ENCODE results near the gene LILRB5. TPM values are rescaled to one million over a fixed set of nuclear protein-coding genes. Genes with fewer than 3 reads are reported as not detected.
"Not testable (repeated sequence)": the region's sequence is repeated elsewhere in the genome, so short reads cannot be mapped to it uniquely, and the experiment has no call there.

The LILRB5 gene
- total and polyA plus RNA-seq, 2 of the 8 experiments (the other 6 are each of a cell fraction or from before 2014, with no cell fraction given) = 0.05 TPM; not detected in 1

- FAIRE-seq; H4K20me1 ChIP-seq (replicated peaks in 1 of 2; ENCODE audit: control insufficient read depth in 1 of 2, insufficient read depth in 2 of 2, low read length in 2 of 2); H3K27ac ChIP-seq (ENCODE audit: low read depth, low read length); H2BK120ac ChIP-seq (replicated peaks; ENCODE audit: low read depth, low read length); H3K23me2 ChIP-seq (ENCODE audit: low read depth, low read length); DNase-seq (ENCODE audit: low read depth in 1 of 2, low spot score in 2 of 2); H3K14ac ChIP-seq (ENCODE audit: insufficient read length); H2BK12ac ChIP-seq (ENCODE audit: low read depth, low read length); H3K79me2 ChIP-seq (ENCODE audit: control insufficient read depth in 1 of 2, insufficient read depth in 2 of 2, low read length in 2 of 2); H4K8ac ChIP-seq (ENCODE audit: extremely low read depth, insufficient read depth, low read length); H3K18ac ChIP-seq (ENCODE audit: extremely low read depth, low read length); H3K4me1 ChIP-seq (replicated peaks in 1 of 4; ENCODE audit: control insufficient read depth in 3 of 4, insufficient read depth in 4 of 4, low read length in 3 of 4); H3K4me2 ChIP-seq (ENCODE audit: insufficient read depth in 1 of 2, low read depth in 2 of 2, low read length in 2 of 2); H2BK20ac ChIP-seq (ENCODE audit: low read length); H3K79me1 ChIP-seq (ENCODE audit: low read depth, low read length); H3K9ac ChIP-seq (replicated peaks in 1 of 4; ENCODE audit: extremely low read depth in 1 of 4, low read depth in 3 of 4, low read length in 3 of 4); H2BK5ac ChIP-seq (ENCODE audit: low read depth, low read length); H3K27me3 ChIP-seq (replicated peaks in 1 of 4; ENCODE audit: control insufficient read depth in 3 of 4, extremely low read depth in 1 of 4, insufficient read depth in 3 of 4, low read length in 3 of 4); H3K4me3 ChIP-seq (ENCODE audit: extremely low read depth in 1 of 4, insufficient read depth in 2 of 4, low read depth in 3 of 4, low read length in 4 of 4); H2AFZ ChIP-seq (ENCODE audit: low read length); H3K23ac ChIP-seq (ENCODE audit: insufficient read length); H3K9me3 ChIP-seq (ENCODE audit: insufficient read depth in 2 of 2, low read depth in 1 of 2, low read length in 1 of 2); H2BK15ac ChIP-seq (ENCODE audit: low read length); H4K5ac ChIP-seq (ENCODE audit: insufficient read length, low read depth, low read length); H2AK5ac ChIP-seq (ENCODE audit: low read depth, low read length); H3K36me3 ChIP-seq (ENCODE audit: control insufficient read depth in 2 of 4, insufficient read depth in 4 of 4, low read length in 3 of 4); H4K91ac ChIP-seq (replicated peaks; ENCODE audit: insufficient read length, low read length); H3K4ac ChIP-seq (replicated peaks; ENCODE audit: insufficient read length, low read depth, low read length); H3K56ac ChIP-seq (replicated peaks; ENCODE audit: insufficient read length, low read depth, low read length): not testable (repeated sequence)
- ChIA-PET POLR2A (ENCODE audit: partially characterized antibody) (interaction anchor here (0.6 to 1.3 kb wide), 3 partner anchors 76 to 163 kb away, joined by 3 to 4 read pairs (median 3); partner anchors contain the start of genes PRPF31, RPS9 and TFPT), CTCF (ENCODE audit: partially characterized antibody) (interaction anchor here (1.0 to 5.9 kb wide), 3 partner anchors 12 to 81 kb away, joined by 3 to 31 read pairs (median 3); no protein-coding TSS in a partner anchor)
- 81% methylated on average over 7 of the region's 15 CpGs; no CpG with 5 or more reads in 1 of the 2 experiments for WGBS, 2 experiments (ENCODE audit: extremely low coverage in 1 of 2, insufficient coverage in 1 of 2, insufficient read length in 1 of 2, insufficient replicate concordance in 2 of 2, low coverage in 1 of 2, low lambda C conversion rate in 2 of 2, missing lambda C conversion rate in 1 of 2)
These were observed 21.6 kb upstream of the LILRB5 start for GRCh38 chr19:54278571-54279195.

GRCh38 chr19:54278056-54278455 lies 21.0 kb upstream of the LILRB5 start:
- H4K20me1 ChIP-seq (replicated peaks in 1 of 2; ENCODE audit: control insufficient read depth in 1 of 2, insufficient read depth in 2 of 2, low read length in 2 of 2); DNase-seq (ENCODE audit: low read depth in 1 of 2, low spot score in 2 of 2); H3K18ac ChIP-seq (ENCODE audit: extremely low read depth, low read length); H3K9ac ChIP-seq (replicated peaks in 1 of 4; ENCODE audit: extremely low read depth in 1 of 4, low read depth in 3 of 4, low read length in 3 of 4); H2BK20ac ChIP-seq (ENCODE audit: low read length); FAIRE-seq; H3K23ac ChIP-seq (ENCODE audit: insufficient read length); H3K23me2 ChIP-seq (ENCODE audit: low read depth, low read length); H4K8ac ChIP-seq (ENCODE audit: extremely low read depth, insufficient read depth, low read length); H2AK5ac ChIP-seq (ENCODE audit: low read depth, low read length); H3K9me3 ChIP-seq (ENCODE audit: insufficient read depth in 2 of 2, low read depth in 1 of 2, low read length in 1 of 2); H3K4me1 ChIP-seq (replicated peaks in 1 of 4; ENCODE audit: control insufficient read depth in 3 of 4, insufficient read depth in 4 of 4, low read length in 3 of 4); H3K79me2 ChIP-seq (ENCODE audit: control insufficient read depth in 1 of 2, insufficient read depth in 2 of 2, low read length in 2 of 2); H3K79me1 ChIP-seq (ENCODE audit: low read depth, low read length); H2BK5ac ChIP-seq (ENCODE audit: low read depth, low read length); H3K4me2 ChIP-seq (ENCODE audit: insufficient read depth in 1 of 2, low read depth in 2 of 2, low read length in 2 of 2); H2AFZ ChIP-seq (ENCODE audit: low read length); H2BK120ac ChIP-seq (replicated peaks; ENCODE audit: low read depth, low read length); H2BK12ac ChIP-seq (ENCODE audit: low read depth, low read length); H4K91ac ChIP-seq (replicated peaks; ENCODE audit: insufficient read length, low read length); H3K27me3 ChIP-seq (replicated peaks in 1 of 4; ENCODE audit: control insufficient read depth in 3 of 4, extremely low read depth in 1 of 4, insufficient read depth in 3 of 4, low read length in 3 of 4); H3K36me3 ChIP-seq (ENCODE audit: control insufficient read depth in 2 of 4, insufficient read depth in 4 of 4, low read length in 3 of 4); H3K4ac ChIP-seq (replicated peaks; ENCODE audit: insufficient read length, low read depth, low read length); H2BK15ac ChIP-seq (ENCODE audit: low read length); H3K14ac ChIP-seq (ENCODE audit: insufficient read length); H3K27ac ChIP-seq (ENCODE audit: low read depth, low read length); H3K4me3 ChIP-seq (ENCODE audit: extremely low read depth in 1 of 4, insufficient read depth in 2 of 4, low read depth in 3 of 4, low read length in 4 of 4); H4K5ac ChIP-seq (ENCODE audit: insufficient read length, low read depth, low read length); H3K56ac ChIP-seq (replicated peaks; ENCODE audit: insufficient read length, low read depth, low read length): not testable (repeated sequence)
- ChIA-PET CTCF (ENCODE audit: partially characterized antibody) (interaction anchor here (1.0 to 5.9 kb wide), 3 partner anchors 11 to 80 kb away, joined by 3 to 31 read pairs (median 3); no protein-coding TSS in a partner anchor), POLR2A (ENCODE audit: partially characterized antibody) (interaction anchor here (1.3 kb wide), 1 partner anchor 77 kb away, joined by 4 read pairs; the partner anchor contains the start of gene RPS9)
- 85% methylated on average over 9 of the region's 13 CpGs; no CpG with 5 or more reads in 1 of the 2 experiments for WGBS, 2 experiments (ENCODE audit: extremely low coverage in 1 of 2, insufficient coverage in 1 of 2, insufficient read length in 1 of 2, insufficient replicate concordance in 2 of 2, low coverage in 1 of 2, low lambda C conversion rate in 2 of 2, missing lambda C conversion rate in 1 of 2)

Measured in H1 (cell line).